Hepatocyte (in vitro differentiated cells): ENCODE data around the gene OS9. TPM values are rescaled to one million over a fixed set of nuclear protein-coding genes. Genes with fewer than 3 reads are reported as not detected.

ENCODE experiments used
- DNase-seq: peaks from one replicate; pipeline ENCODE4 v3.0.0-alpha.2; 2016; ENCODE audit warnings: low spot score
- H2AFZ ChIP-seq: fragments of 200-600 bp; sonication (generic); 2 replicates; pipeline ENCODE4 v1.6.0; 2016; ENCODE audit warnings: antibody characterized with exemption, mild to moderate bottlenecking
- H3K27ac ChIP-seq: fragments of 200-600 bp; sonication (generic); 2 replicates; pipeline ENCODE4 v1.5.1; 2016; ENCODE audit warnings: mild to moderate bottlenecking
- H3K27me3 ChIP-seq: fragments of 200-600 bp; sonication (generic); 2 replicates; pipeline ENCODE4 v1.6.1; 2016
- H3K36me3 ChIP-seq: fragments of 200-600 bp; sonication (generic); replicated peaks from 2 replicates; pipeline ENCODE4 v1.5.1; 2016; ENCODE audit warnings: low read depth; ENCODE audit not compliant: insufficient read depth
- H3K4me1 ChIP-seq: fragments of 200-600 bp; sonication (generic); 2 replicates; pipeline ENCODE4 v1.5.1; 2016; ENCODE audit warnings: mild to moderate bottlenecking, moderate library complexity; ENCODE audit not compliant: insufficient read depth
- H3K4me2 ChIP-seq: fragments of 200-600 bp; sonication (generic); 2 replicates; pipeline ENCODE4 v1.6.0; 2016
- H3K4me3 ChIP-seq: fragments of 200-600 bp; sonication (generic); 2 replicates; pipeline ENCODE4 v1.5.1; 2016; ENCODE audit warnings: mild to moderate bottlenecking
- H3K79me2 ChIP-seq: fragments of 200-600 bp; sonication (generic); 2 replicates; pipeline ENCODE4 v1.6.0; 2017; ENCODE audit warnings: mild to moderate bottlenecking
- H3K9me2 ChIP-seq: fragments of 200-600 bp; sonication (generic); replicated peaks from 2 replicates; pipeline ENCODE4 v1.6.0; 2017; ENCODE audit warnings: mild to moderate bottlenecking; ENCODE audit not compliant: insufficient read depth
- H3K9me3 ChIP-seq: fragments of 200-600 bp; sonication (generic); 2 replicates; pipeline ENCODE4 v1.5.1; 2016; ENCODE audit warnings: low read depth, mild to moderate bottlenecking
- H4K20me1 ChIP-seq: fragments of 200-600 bp; sonication (generic); 2 replicates; pipeline ENCODE4 v1.6.0; 2016; ENCODE audit warnings: mild to moderate bottlenecking; ENCODE audit not compliant: insufficient read depth, poor library complexity, severe bottlenecking
- CTCF ChIP-seq: fragments of 200-600 bp; sonication (generic); IDR thresholded peaks from 2 replicates; pipeline ENCODE4 v1.5.1; 2016; ENCODE audit warnings: antibody characterized with exemption, mild to moderate bottlenecking; ENCODE audit not compliant: poor library complexity
- EZH2 ChIP-seq: fragments of 200-600 bp; sonication (generic); IDR thresholded peaks from 2 replicates; pipeline ENCODE4 v1.6.1; 2016; ENCODE audit warnings: antibody characterized with exemption, mild to moderate bottlenecking, borderline replicate concordance
- EZH2phosphoT487 ChIP-seq: fragments of 200-600 bp; sonication (generic); IDR thresholded peaks from one replicate; pipeline ENCODE4 v1.6.1; 2018; ENCODE audit warnings: antibody characterized with exemption, mild to moderate bottlenecking, low read depth, moderate library complexity; ENCODE audit not compliant: unreplicated experiment, severe bottlenecking
- WGBS: methylation state at CpG from one replicate; pipeline ENCODE4 v1.1.6; 2016; ENCODE audit warnings: low lambda C conversion rate; ENCODE audit errors: missing lambda C conversion rate; 5-methylcytosine and 5-hydroxymethylcytosine counted together
- polyA plus RNA-seq: library from polyadenylated mRNA; unstranded; fragments of >200 nt; fragmentation: Nextera tagmentation; extraction: Ambion mirVana; gene quantifications from 2 replicates; pipeline ENCODE4 v1.2.1, GENCODE V29; 2016
- total RNA-seq: library from RNA; depleted of rRNA; stranded (reverse); fragments of >200 nt; gene quantifications from 2 replicates; pipeline ENCODE4 v1.2.3, GENCODE V29; 2014

Gene OS9
- total and polyA plus RNA-seq, 2 experiments from 2014 or later, result 243 to 366 TPM

- Histone ChIP-seq H3K9me3 (no peaks in the 10 kb centered on the region), H4K20me1 (no peaks in the 10 kb centered on the region), H3K79me2 (peaks cover 10% of the 10 kb centered on the region), H3K36me3 (no peaks in the 10 kb centered on the region), H3K27me3 (peaks cover 53% of the 10 kb centered on the region), H3K4me3 (no peak overlapping the region), H3K27ac (no peak overlapping the region), H3K9me2 (no peaks in the 10 kb centered on the region), H3K4me1 (peaks cover 28% of the 10 kb centered on the region), H3K4me2 (peak overlapping the region; percentile 96), H2AFZ (no peak overlapping the region)
- TF ChIP-seq CTCF, result no peak
- TF ChIP-seq EZH2phosphoT487, result no peak
- no peak for DNase-seq
These were observed 73.4 kb downstream of the OS9 start for GRCh38 chr12:57767305-57767698.

DNA sequence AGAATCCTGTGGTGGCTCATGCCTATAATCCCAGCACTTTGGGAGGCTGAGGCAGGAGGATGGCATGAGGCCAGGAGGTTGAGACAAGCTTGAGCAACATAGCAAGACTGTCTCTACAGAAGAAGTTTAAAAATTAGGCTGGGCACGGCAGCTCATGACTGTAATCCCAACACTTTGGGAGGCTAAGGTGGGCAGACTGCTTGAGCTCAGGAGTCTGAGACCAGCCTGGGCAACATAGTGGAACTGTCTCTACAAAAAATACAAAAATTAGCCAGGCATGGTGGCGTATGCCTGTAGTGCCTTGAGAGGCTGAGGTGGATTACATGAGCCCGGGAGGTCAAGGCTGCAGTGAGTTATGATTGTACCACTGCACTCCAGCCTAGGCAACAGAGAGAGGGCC, 73.9 kb downstream of the OS9 start:
- Histone ChIP-seq H3K4me2 (no peak overlapping the region), H3K27me3 (peaks cover 51% of the 10 kb centered on the region), H3K79me2 (peaks cover 10% of the 10 kb centered on the region), H3K9me2 (no peaks in the 10 kb centered on the region), H3K9me3 (no peaks in the 10 kb centered on the region), H4K20me1 (no peaks in the 10 kb centered on the region), H3K27ac (no peak overlapping the region), H3K4me3 (no peak overlapping the region), H3K4me1 (peaks cover 28% of the 10 kb centered on the region), H3K36me3 (no peaks in the 10 kb centered on the region), H2AFZ (no peak overlapping the region)
- 91% methylated on average over 3 of the region's 3 CpGs for WGBS
- no peak for DNase-seq
- TF ChIP-seq EZH2 (no peak), EZH2phosphoT487 (no peak), CTCF (no peak)

DNA sequence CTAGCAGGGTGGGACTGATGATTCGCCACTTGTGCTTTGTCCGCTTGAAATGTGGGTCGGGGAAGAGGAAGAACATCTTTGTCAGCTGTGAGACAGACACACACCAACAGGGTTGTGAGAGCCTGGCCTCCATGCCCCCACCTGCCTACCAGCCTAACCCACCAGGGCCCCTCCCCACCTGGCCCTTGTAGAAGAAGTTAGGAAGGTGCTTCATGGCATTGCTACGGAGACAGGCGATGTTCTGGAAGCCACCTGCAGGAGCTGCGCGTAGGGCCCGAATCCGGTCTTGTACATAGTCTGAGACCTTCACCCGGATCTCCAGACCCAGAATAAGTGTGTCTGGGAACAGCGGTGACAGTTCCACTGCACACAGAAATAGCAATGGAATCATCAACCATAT, 75.7 kb downstream of the OS9 start:
- 94% methylated on average over 11 of the region's 11 CpGs for WGBS
- Histone ChIP-seq H3K4me3 (no peak overlapping the region), H3K27ac (no peak overlapping the region), H3K27me3 (peaks cover 33% of the 10 kb centered on the region), H2AFZ (no peak overlapping the region), H3K79me2 (peaks cover 14% of the 10 kb centered on the region), H4K20me1 (no peaks in the 10 kb centered on the region), H3K9me2 (no peaks in the 10 kb centered on the region), H3K36me3 (no peaks in the 10 kb centered on the region), H3K9me3 (no peaks in the 10 kb centered on the region), H3K4me1 (peaks cover 31% of the 10 kb centered on the region), H3K4me2 (no peak overlapping the region)
- DNase-seq, result no peak
- no peak for TF ChIP-seq EZH2phosphoT487
- TF ChIP-seq CTCF, result no peak
- TF ChIP-seq EZH2, result no peak

- peaks cover 22% of the 10 kb centered on the region for H3K27me3 ChIP-seq
- no peaks in the 10 kb centered on the region for H3K36me3 ChIP-seq
- peak overlapping the region; percentile 91 for H3K4me2 ChIP-seq
- peak overlapping the region; percentile 90 for H3K27ac ChIP-seq
- 91% methylated on average over 4 of the region's 4 CpGs for WGBS
- H3K9me3 ChIP-seq, result no peaks in the 10 kb centered on the region
- peaks cover 21% of the 10 kb centered on the region for H3K4me1 ChIP-seq
- H2AFZ ChIP-seq, result no peak overlapping the region
- no peaks in the 10 kb centered on the region for H3K9me2 ChIP-seq
- DNase-seq, result no peak
- no peak overlapping the region for H3K4me3 ChIP-seq
- peaks cover 14% of the 10 kb centered on the region for H3K79me2 ChIP-seq
- TF ChIP-seq EZH2phosphoT487 (no peak), EZH2 (no peak), CTCF (no peak)
- no peaks in the 10 kb centered on the region for H4K20me1 ChIP-seq
These were observed 76.8 kb downstream of the OS9 start for GRCh38 chr12:57770734-57771133.
